HepG2 (cell line): ENCODE measurements around the gene ALPL. TPM values are rescaled to one million over a fixed set of nuclear protein-coding genes. Genes with fewer than 3 reads are reported as not detected.

Source experiments
- ATAC-seq: fragments of 200-7000 bp; cut with Tn5 transposase; 3 replicates; pipeline ENCODE4 v1.9.1; 2020; ENCODE audit warnings: mild to moderate bottlenecking, moderate library complexity
- BruUV-seq: library from RNA; stranded (reverse); fragments of 400-500 nt; replicated peaks from 2 replicates; lab custom pipeline; 2021; lab: Mats Ljungman, UMichigan
- CTCF ChIA-PET: fragments of 300-600 bp; formaldehyde crosslinking; extraction: SDS; loops from one replicate; lab custom pipeline; 2021; ENCODE audit warnings: low total read pairs, inconsistent platforms, low intra/inter-chr PET ratio; lab: Yijun Ruan, JAX
- POLR2A ChIA-PET: fragments of 350-600 bp; sonication (Branson Sonifier 250); formaldehyde crosslinking; loops from one replicate; lab custom pipeline; 2020; ENCODE audit warnings: antibody characterized with exemption, inconsistent platforms; lab: Yijun Ruan, JAX
- DNase-seq: peaks from one replicate; pipeline ENCODE4 v3.0.0-alpha.2; 2015; ENCODE audit warnings: low spot score
- FAIRE-seq: peaks from 3 replicates; lab custom pipeline; 2011; peaks lifted over from hg19 to GRCh38; lab: Jason Lieb, UNC
- H2AFZ ChIP-seq: one replicate; pipeline ENCODE4 v1.6.1; 2011; ENCODE audit warnings: low read length, inconsistent platforms
- H3K27ac ChIP-seq: fragments of 300-600 bp; 3 replicates; pipeline ENCODE4 v1.8.0; 2011; ENCODE audit warnings: mixed run types, mild to moderate bottlenecking, mixed read lengths, low read length, inconsistent platforms; ENCODE audit not compliant: insufficient read depth; ENCODE audit errors: extremely low read length
- H3K27me3 ChIP-seq, 2 experiments: fragments of 200-600 bp in 1 of 2; 2 replicates in 1 of 2; 3 replicates in 1 of 2; pipeline versions ENCODE4 v1.6.0 to v1.8.0; 2011; ENCODE audit warnings: low read length in 2 of 2, mild to moderate bottlenecking in 2 of 2, moderate library complexity in 2 of 2, inconsistent platforms in 1 of 2; ENCODE audit not compliant: insufficient read depth in 2 of 2, control insufficient read depth in 1 of 2
- H3K36me3 ChIP-seq, 2 experiments: fragments of 200-600 bp in 1 of 2; replicated peaks in 1 of 2; 2 replicates in 1 of 2; 3 replicates in 1 of 2; pipeline versions ENCODE4 v1.5.1 to v1.8.0; 2011; ENCODE audit warnings: low read length in 2 of 2, inconsistent platforms in 1 of 2; ENCODE audit not compliant: insufficient read depth in 2 of 2, control insufficient read depth in 1 of 2
- H3K4me1 ChIP-seq: 2 replicates; pipeline ENCODE4 v1.5.1; 2012; ENCODE audit warnings: low read length, inconsistent platforms; ENCODE audit not compliant: insufficient read depth
- H3K4me2 ChIP-seq: 2 replicates; pipeline ENCODE4 v1.6.0; 2011; ENCODE audit warnings: low read depth, low read length, inconsistent platforms
- H3K4me3 ChIP-seq, 3 experiments: fragments of 200-600 bp in 1 of 3; sonication (generic), shearing (Covaris generic) in 1 of 3; replicated peaks in 1 of 3; 2 replicates each; pipeline ENCODE4 v1.5.1; 2011 to 2016; ENCODE audit warnings: low read length in 3 of 3, inconsistent platforms in 2 of 3, low read depth in 2 of 3, mild to moderate bottlenecking in 2 of 3, control low read depth in 1 of 3, mixed read lengths in 1 of 3; ENCODE audit not compliant: insufficient read depth in 1 of 3
- H3K79me2 ChIP-seq: one replicate; pipeline ENCODE4 v1.6.1; 2011; ENCODE audit warnings: low read length, inconsistent platforms; ENCODE audit not compliant: insufficient read depth
- H3K9ac ChIP-seq: 2 replicates; pipeline ENCODE4 v1.6.0; 2011; ENCODE audit warnings: mild to moderate bottlenecking, low read depth, low read length, inconsistent platforms; ENCODE audit not compliant: insufficient read depth
- H3K9me3 ChIP-seq: 2 replicates; pipeline ENCODE4 v1.5.1; 2012; ENCODE audit warnings: mild to moderate bottlenecking, low read length
- H4K20me1 ChIP-seq: 2 replicates; pipeline ENCODE4 v1.6.0; 2011; ENCODE audit warnings: inconsistent platforms, mild to moderate bottlenecking, low read length, moderate library complexity; ENCODE audit not compliant: insufficient read depth
- ELF3 ChIP-seq: IDR thresholded peaks from 2 replicates; pipeline ENCODE4 v1.6.1; 2016; ENCODE audit warnings: missing genetic modification reagents, missing compliant biosample characterization
- SATB2 ChIP-seq: sonication (generic); formaldehyde crosslinking; IDR thresholded peaks from 2 replicates; pipeline ENCODE4 v1.5.0; 2020; ENCODE audit warnings: missing genetic modification reagents
- XRCC5 ChIP-seq: fragments of 200-400 bp; formaldehyde crosslinking; optimal IDR thresholded peaks from 2 replicates; pipeline ENCODE3; 2017; ENCODE audit warnings: mild to moderate bottlenecking, low read length
- ZNF329 ChIP-seq: sonication (generic); formaldehyde crosslinking; IDR thresholded peaks from 2 replicates; pipeline ENCODE4 v1.9.0; 2021; ENCODE audit warnings: low read depth, mild to moderate bottlenecking, missing genetic modification reagents
- ZNF670 ChIP-seq: sonication (generic); formaldehyde crosslinking; IDR thresholded peaks from 2 replicates; pipeline ENCODE4 v1.8.0; 2022; ENCODE audit warnings: mild to moderate bottlenecking, missing genetic modification reagents, borderline replicate concordance
- WGBS: methylation state at CpG from one replicate; pipeline ENCODE4 v1.1.6; 2017; ENCODE audit warnings: low lambda C conversion rate; 5-methylcytosine and 5-hydroxymethylcytosine counted together
- in situ Hi-C: cut with HindIII; loops from 2 replicates; pipeline ENCODE4 v1.10.0; 2017; ENCODE audit warnings: low pct_unique_long_range_greater_than_20kb; ENCODE audit not compliant: extremely low pct_ligation_motif_present
- intact Hi-C: fragments of 100-400 bp; cut with micrococcal nuclease; formaldehyde crosslinking; loops from one replicate; pipeline ENCODE4 v1.10.0; 2022; ENCODE audit not compliant: unreplicated experiment
- polyA plus RNA-seq, 8 experiments: library from polyadenylated mRNA; depleted of rRNA in 3 of 8; stranded (reverse) in 7 of 8; unstranded in 1 of 8; fragments of >200 nt; fragmentation: Illumina TruSeq in 4 of 8; extraction: Trizol in 4 of 8; gene quantifications; 2 replicates each; pipeline versions ENCODE4 v1.2.1 to v1.2.3, GENCODE V29; 2011 to 2016; ENCODE audit warnings: low read depth in 4 of 8, missing spikeins in 1 of 8, mixed read lengths in 1 of 8; ENCODE audit not compliant: insufficient read depth in 1 of 8
- total RNA-seq, 5 experiments: library from RNA; depleted of rRNA; stranded (reverse); fragments of >200 nt; fragmentation: Illumina TruSeq; extraction: Trizol; gene quantifications; 2 replicates each; pipeline ENCODE4 v1.2.3, GENCODE V29; 2016; ENCODE audit warnings: low read depth in 1 of 5
- TF ChIP-seq, protein P1 (sequence below): sonication (generic); formaldehyde crosslinking; IDR thresholded peaks from 2 replicates; pipeline ENCODE4 v1.4.0; 2020; ENCODE audit warnings: missing genetic modification reagents, borderline replicate concordance
- TF ChIP-seq, protein P2 (sequence below): IDR thresholded peaks from 2 replicates; pipeline ENCODE4 v1.6.1; 2016; ENCODE audit warnings: low read depth, borderline replicate concordance

Gene ALPL
- total and polyA plus RNA-seq, 2 of the 13 experiments (the other 11 are each of a cell fraction or from before 2014, with no cell fraction given): 0.12 TPM; not detected in 1

DNA sequence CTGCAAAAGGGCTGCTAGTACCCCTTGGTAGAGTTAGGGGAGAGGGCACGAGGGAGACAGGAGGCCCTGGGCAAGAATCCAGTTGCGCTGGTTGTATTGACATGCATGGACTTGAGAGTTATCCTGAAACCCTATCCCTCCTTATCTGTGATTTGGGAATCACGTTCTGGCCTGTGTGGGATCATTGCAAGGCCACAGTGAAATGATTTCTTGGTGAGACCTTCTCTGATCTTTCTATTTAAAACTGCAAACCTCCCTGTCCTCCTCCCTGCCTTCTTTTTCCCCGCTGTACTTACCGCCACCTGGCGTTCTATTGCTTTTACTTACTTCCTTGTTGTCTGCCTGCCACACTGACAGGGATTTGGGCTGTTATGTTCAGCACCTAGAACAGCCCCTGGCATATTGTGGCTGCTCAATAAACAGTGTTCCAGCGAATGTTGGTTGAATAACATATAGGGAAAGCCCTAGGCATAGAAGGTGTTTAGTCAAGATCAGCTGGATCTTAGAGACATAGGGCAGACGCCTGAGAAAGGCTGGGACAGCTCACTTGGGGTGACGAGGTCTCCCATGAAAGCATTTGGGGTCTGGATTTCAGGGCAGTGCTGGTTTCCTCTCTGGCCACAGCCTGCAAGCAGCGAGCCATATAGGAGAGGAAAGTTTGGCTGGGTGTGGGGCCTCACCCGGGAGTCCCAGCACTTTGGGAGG is 25.6 kb downstream of the ALPL start (continued):
- TF ChIP-seq ELF3 (CRISPR knock-in tag) (peak; percentile 98), XRCC5 (peak; percentile 46), SATB2 (CRISPR knock-in tag) (no peak)
- TF ChIP-seq, protein P1, sequence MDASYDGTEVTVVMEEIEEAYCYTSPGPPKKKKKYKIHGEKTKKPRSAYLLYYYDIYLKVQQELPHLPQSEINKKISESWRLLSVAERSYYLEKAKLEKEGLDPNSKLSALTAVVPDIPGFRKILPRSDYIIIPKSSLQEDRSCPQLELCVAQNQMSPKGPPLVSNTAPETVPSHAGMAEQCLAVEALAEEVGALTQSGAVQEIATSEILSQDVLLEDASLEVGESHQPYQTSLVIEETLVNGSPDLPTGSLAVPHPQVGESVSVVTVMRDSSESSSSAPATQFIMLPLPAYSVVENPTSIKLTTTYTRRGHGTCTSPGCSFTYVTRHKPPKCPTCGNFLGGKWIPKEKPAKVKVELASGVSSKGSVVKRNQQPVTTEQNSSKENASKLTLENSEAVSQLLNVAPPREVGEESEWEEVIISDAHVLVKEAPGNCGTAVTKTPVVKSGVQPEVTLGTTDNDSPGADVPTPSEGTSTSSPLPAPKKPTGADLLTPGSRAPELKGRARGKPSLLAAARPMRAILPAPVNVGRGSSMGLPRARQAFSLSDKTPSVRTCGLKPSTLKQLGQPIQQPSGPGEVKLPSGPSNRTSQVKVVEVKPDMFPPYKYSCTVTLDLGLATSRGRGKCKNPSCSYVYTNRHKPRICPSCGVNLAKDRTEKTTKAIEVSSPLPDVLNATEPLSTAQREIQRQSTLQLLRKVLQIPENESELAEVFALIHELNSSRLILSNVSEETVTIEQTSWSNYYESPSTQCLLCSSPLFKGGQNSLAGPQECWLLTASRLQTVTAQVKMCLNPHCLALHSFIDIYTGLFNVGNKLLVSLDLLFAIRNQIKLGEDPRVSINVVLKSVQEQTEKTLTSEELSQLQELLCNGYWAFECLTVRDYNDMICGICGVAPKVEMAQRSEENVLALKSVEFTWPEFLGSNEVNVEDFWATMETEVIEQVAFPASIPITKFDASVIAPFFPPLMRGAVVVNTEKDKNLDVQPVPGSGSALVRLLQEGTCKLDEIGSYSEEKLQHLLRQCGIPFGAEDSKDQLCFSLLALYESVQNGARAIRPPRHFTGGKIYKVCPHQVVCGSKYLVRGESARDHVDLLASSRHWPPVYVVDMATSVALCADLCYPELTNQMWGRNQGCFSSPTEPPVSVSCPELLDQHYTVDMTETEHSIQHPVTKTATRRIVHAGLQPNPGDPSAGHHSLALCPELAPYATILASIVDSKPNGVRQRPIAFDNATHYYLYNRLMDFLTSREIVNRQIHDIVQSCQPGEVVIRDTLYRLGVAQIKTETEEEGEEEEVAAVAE: no peak
- TF ChIP-seq, protein P2, sequence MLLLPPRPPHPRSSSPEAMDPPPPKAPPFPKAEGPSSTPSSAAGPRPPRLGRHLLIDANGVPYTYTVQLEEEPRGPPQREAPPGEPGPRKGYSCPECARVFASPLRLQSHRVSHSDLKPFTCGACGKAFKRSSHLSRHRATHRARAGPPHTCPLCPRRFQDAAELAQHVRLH (CRISPR knock-in tag): 0 out of 2 replicates have a peak, but pooled peaks have one; percentile 20

DNA sequence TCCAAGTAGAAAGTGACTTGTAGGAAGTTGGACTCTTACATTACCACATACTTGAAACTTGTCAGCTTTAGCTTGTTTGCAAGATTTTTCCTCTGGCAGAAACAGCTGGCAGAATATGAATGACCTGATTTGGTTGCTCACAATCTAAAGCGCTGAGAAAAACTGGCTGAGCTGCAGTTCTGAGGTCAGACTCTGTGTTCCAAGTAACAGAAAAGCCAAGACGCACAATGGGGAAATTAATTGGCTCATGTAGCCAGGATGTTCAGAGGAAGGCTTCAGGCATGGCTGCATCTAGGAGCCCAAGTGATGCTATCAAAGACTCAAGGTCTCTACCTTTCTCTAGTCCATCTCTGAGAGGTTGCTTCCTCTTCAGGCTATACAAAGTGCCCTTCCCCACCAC is 27.0 kb downstream of the ALPL start:
- in situ Hi-C loops: no loop called here
- H3K9me3 ChIP-seq: no peaks in the 10 kb centered on the region
- DNase-seq (no peak), FAIRE-seq (no peak), ATAC-seq (no peak)
- H3K4me2 ChIP-seq: no peak overlapping the region
- BruUV-seq: no TSS peak
- POLR2A ChIA-PET: no interaction called here
- intact Hi-C loops: no loop called here
- H4K20me1 ChIP-seq: no peaks in the 10 kb centered on the region; the same call in 1 of the 2 replicates
- peaks cover 1 to 21% of the 10 kb centered on the region in 2 experiments; a peak in 1 of 5 replicates for H3K27me3 ChIP-seq
- H2AFZ ChIP-seq: no peak overlapping the region
- no peak overlapping the region for H3K27ac ChIP-seq
- no peak overlapping the region for H3K4me3 ChIP-seq
- H3K79me2 ChIP-seq: no peaks in the 10 kb centered on the region
- H3K36me3 ChIP-seq: no peaks in the 10 kb centered on the region
- CTCF ChIA-PET: no interaction called here
- no peak for TF ChIP-seq ZNF670 (CRISPR knock-in tag)
- peak; percentile 97 for TF ChIP-seq ZNF329 (CRISPR knock-in tag)
- 68% methylated on average over 2 of the region's 2 CpGs for WGBS
- H3K9ac ChIP-seq: no peak overlapping the region
- H3K4me1 ChIP-seq: peaks cover 51% of the 10 kb centered on the region
